Smooth muscle cell (in vitro differentiated cells): ENCODE measurements around the gene PIH1D2. TPM values are rescaled to one million over a fixed set of nuclear protein-coding genes. Genes with fewer than 3 reads are reported as not detected.
A peak's percentile ranks its signal among the peaks of the same experiment; 100 is the strongest.
"Not testable (repeated sequence)": the region's sequence is repeated elsewhere in the genome, so short reads cannot be mapped to it uniquely, and the experiment has no call there.

Source experiments
- DNase-seq: peaks from one replicate; lab custom pipeline; 2025; ENCODE audit not compliant: unreplicated experiment; lab: John Stamatoyannopoulos, UW
- H2AFZ ChIP-seq: fragments of 200-600 bp; sonication (generic); 2 replicates; pipeline ENCODE4 v1.6.0; 2016; ENCODE audit warnings: antibody characterized with exemption, low read depth, mild to moderate bottlenecking
- H3F3A ChIP-seq: fragments of 200-600 bp; sonication (generic); 2 replicates; pipeline ENCODE4 v1.6.0; 2017; ENCODE audit warnings: antibody characterized with exemption, low read depth
- H3K27ac ChIP-seq: fragments of 200-600 bp; sonication (generic); 2 replicates; pipeline ENCODE4 v1.5.1; 2016; ENCODE audit warnings: low read depth, mild to moderate bottlenecking
- H3K27me3 ChIP-seq: fragments of 200-600 bp; sonication (generic); 2 replicates; pipeline ENCODE4 v1.6.1; 2016; ENCODE audit warnings: low read depth, mild to moderate bottlenecking
- H3K36me3 ChIP-seq: fragments of 200-600 bp; sonication (generic); 2 replicates; pipeline ENCODE4 v1.5.1; 2016; ENCODE audit warnings: low read depth
- H3K4me1 ChIP-seq: fragments of 200-600 bp; sonication (generic); 2 replicates; pipeline ENCODE4 v1.5.1; 2016; ENCODE audit warnings: low read depth
- H3K4me2 ChIP-seq: fragments of 200-600 bp; sonication (generic); 2 replicates; pipeline ENCODE4 v1.6.0; 2016; ENCODE audit warnings: mild to moderate bottlenecking
- H3K4me3 ChIP-seq: fragments of 200-600 bp; sonication (generic); 2 replicates; pipeline ENCODE4 v1.5.1; 2016; ENCODE audit warnings: mild to moderate bottlenecking
- H3K79me2 ChIP-seq: fragments of 200-600 bp; sonication (generic); 2 replicates; pipeline ENCODE4 v1.6.0; 2016; ENCODE audit warnings: low read depth, mild to moderate bottlenecking
- H3K9ac ChIP-seq: fragments of 200-600 bp; sonication (generic); 2 replicates; pipeline ENCODE4 v1.6.0; 2016; ENCODE audit warnings: low read depth
- H3K9me3 ChIP-seq: fragments of 200-600 bp; sonication (generic); replicated peaks from 2 replicates; pipeline ENCODE4 v1.5.1; 2016; ENCODE audit warnings: low read depth
- H4K20me1 ChIP-seq: fragments of 200-600 bp; sonication (generic); 2 replicates; pipeline ENCODE4 v1.6.0; 2016; ENCODE audit warnings: low read depth
- WGBS: methylation state at CpG from one replicate; pipeline ENCODE4 v1.1.7; 2016; ENCODE audit warnings: low lambda C conversion rate; 5-methylcytosine and 5-hydroxymethylcytosine counted together
- polyA plus RNA-seq: library from polyadenylated mRNA; unstranded; fragments of >200 nt; fragmentation: Nextera tagmentation; extraction: Ambion mirVana; gene quantifications from 2 replicates; pipeline ENCODE4 v1.2.1, GENCODE V29; 2016
- total RNA-seq: library from RNA; depleted of rRNA; stranded (reverse); fragments of >200 nt; gene quantifications from 2 replicates; pipeline ENCODE4 v1.2.3, GENCODE V29; 2014
- TF ChIP-seq, protein P1 (sequence below): fragments of 200-600 bp; sonication (generic); IDR thresholded peaks from 2 replicates; pipeline ENCODE4 v1.5.1; 2017; ENCODE audit warnings: borderline replicate concordance, mild to moderate bottlenecking, antibody characterized with exemption; ENCODE audit not compliant: insufficient read depth, poor library complexity, severe bottlenecking

The PIH1D2 gene
- total and polyA plus RNA-seq, 2 experiments from 2014 or later = 0.18 to 1.0 TPM

- Histone ChIP-seq H2AFZ (no peak overlapping the region), H3K4me1 (no peaks in the 10 kb centered on the region), H3K36me3 (peaks cover 30% of the 10 kb centered on the region), H3K4me3 (no peak overlapping the region), H3K9ac (no peak overlapping the region), H3K4me2 (no peak overlapping the region), H3K27ac (no peak overlapping the region), H3K79me2 (peaks cover 7% of the 10 kb centered on the region), H4K20me1 (no peaks in the 10 kb centered on the region), H3K9me3 (no peaks in the 10 kb centered on the region), H3K27me3 (no peaks in the 10 kb centered on the region), H3F3A (no peaks in the 10 kb centered on the region)
- TF ChIP-seq, protein P1, sequence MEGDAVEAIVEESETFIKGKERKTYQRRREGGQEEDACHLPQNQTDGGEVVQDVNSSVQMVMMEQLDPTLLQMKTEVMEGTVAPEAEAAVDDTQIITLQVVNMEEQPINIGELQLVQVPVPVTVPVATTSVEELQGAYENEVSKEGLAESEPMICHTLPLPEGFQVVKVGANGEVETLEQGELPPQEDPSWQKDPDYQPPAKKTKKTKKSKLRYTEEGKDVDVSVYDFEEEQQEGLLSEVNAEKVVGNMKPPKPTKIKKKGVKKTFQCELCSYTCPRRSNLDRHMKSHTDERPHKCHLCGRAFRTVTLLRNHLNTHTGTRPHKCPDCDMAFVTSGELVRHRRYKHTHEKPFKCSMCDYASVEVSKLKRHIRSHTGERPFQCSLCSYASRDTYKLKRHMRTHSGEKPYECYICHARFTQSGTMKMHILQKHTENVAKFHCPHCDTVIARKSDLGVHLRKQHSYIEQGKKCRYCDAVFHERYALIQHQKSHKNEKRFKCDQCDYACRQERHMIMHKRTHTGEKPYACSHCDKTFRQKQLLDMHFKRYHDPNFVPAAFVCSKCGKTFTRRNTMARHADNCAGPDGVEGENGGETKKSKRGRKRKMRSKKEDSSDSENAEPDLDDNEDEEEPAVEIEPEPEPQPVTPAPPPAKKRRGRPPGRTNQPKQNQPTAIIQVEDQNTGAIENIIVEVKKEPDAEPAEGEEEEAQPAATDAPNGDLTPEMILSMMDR = no peak
- DNase-seq = no peak
- WGBS = 96% methylated on average over 3 of the region's 3 CpGs
These were observed 39.9 kb downstream of the PIH1D2 start for GRCh38 chr11:112033902-112034301.

DNA sequence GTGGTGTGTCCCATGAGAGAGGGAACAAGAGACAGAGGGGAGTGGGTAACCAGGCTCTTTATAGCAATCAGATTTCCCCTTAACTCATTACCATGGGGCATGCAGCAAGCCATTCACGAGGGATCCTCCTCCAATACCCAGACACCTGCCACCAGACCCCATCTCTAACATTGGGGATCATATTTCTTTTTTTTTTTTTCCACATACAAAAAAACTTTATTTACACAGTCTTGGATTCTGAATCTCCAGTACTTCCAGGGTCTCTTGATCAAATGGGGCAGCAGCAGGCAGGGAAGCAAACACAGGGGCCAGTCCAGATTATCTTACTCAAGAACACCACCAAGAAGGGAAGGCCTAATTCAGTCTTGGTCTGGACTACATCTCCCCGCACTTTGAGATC, 44.4 kb downstream of the PIH1D2 start:
- Histone ChIP-seq H3K9ac (no peak overlapping the region), H3F3A (no peaks in the 10 kb centered on the region), H4K20me1 (no peaks in the 10 kb centered on the region), H3K9me3 (no peaks in the 10 kb centered on the region), H2AFZ (no peak overlapping the region), H3K36me3 (peaks cover 12% of the 10 kb centered on the region), H3K79me2 (peaks cover 12% of the 10 kb centered on the region), H3K4me1 (peaks cover 5% of the 10 kb centered on the region), H3K27ac (no peak overlapping the region), H3K4me2 (no peak overlapping the region), H3K4me3 (no peak overlapping the region), H3K27me3 (no peaks in the 10 kb centered on the region)
- WGBS = 100% methylated on average over 2 of the region's 2 CpGs
- TF ChIP-seq, protein P1 = no peak
- no peak for DNase-seq

- H3K4me3 ChIP-seq, H3K27me3 ChIP-seq, H3F3A ChIP-seq, H3K9ac ChIP-seq, H4K20me1 ChIP-seq, H3K9me3 ChIP-seq, H3K4me1 ChIP-seq, DNase-seq, H3K27ac ChIP-seq, H3K4me2 ChIP-seq, H2AFZ ChIP-seq: not testable (repeated sequence)
- 97% methylated on average over 19 of the region's 49 CpGs for WGBS
- H3K36me3 ChIP-seq = peaks cover 12% of the 10 kb centered on the region
- H3K79me2 ChIP-seq = peaks cover 12% of the 10 kb centered on the region
These were observed 46.9 kb downstream of the PIH1D2 start for GRCh38 chr11:112026784-112027410.

DNA sequence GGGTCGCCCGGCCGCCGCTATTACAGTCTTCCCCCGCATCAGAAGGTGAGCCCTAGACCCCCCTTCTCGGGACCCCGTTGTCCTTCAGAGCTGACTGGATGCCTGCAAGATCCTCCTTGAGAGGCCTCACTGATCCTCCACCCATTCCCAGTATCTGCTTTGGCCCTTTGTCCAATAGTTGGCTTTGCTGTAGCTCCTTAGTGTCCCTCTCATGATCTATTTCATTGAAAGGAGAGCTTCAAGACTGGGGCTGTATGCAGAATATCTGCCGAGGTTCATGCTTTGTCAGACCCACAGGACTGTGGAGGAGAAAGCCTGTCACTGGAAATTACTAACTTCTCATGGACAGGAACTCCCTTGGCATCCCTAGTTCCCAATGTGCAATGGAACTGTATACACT, 48.1 kb downstream of the PIH1D2 start:
- H4K20me1 ChIP-seq = no peaks in the 10 kb centered on the region
- H3K79me2 ChIP-seq = peaks cover 8% of the 10 kb centered on the region
- H2AFZ ChIP-seq = peak overlapping the region; percentile 94
- peaks cover 8% of the 10 kb centered on the region for H3K4me1 ChIP-seq
- H3K4me3 ChIP-seq = peak overlapping the region; percentile 68
- H3K27me3 ChIP-seq = no peaks in the 10 kb centered on the region
- H3K36me3 ChIP-seq = peaks cover 11% of the 10 kb centered on the region
- peak overlapping the region; percentile 56 for H3K9ac ChIP-seq
- peak overlapping the region; percentile 87 for H3K4me2 ChIP-seq
- no peaks in the 10 kb centered on the region for H3K9me3 ChIP-seq
- peak overlapping the region; percentile 34 for H3K27ac ChIP-seq
- TF ChIP-seq, protein P1 = no peak
- H3F3A ChIP-seq = no peaks in the 10 kb centered on the region
- DNase-seq = no peak
- WGBS = under 1% methylated on average over 8 of the region's 8 CpGs
